GM23338 (cell line): ENCODE measurements around the gene LSM14B. TPM values are rescaled to one million over a fixed set of nuclear protein-coding genes. Genes with fewer than 3 reads are reported as not detected.

Source experiments
- ATAC-seq: fragments of 200-7000 bp; cut with Tn5 transposase; 3 replicates; pipeline ENCODE4 v1.9.1; 2020
- DNase-seq: peaks from one replicate; pipeline ENCODE4 v3.0.0-alpha.2; 2015; ENCODE audit warnings: low spot score
- H2AFZ ChIP-seq: fragments of 200-600 bp; sonication (generic); 2 replicates; pipeline ENCODE4 v1.8.0; 2016; ENCODE audit warnings: antibody characterized with exemption, mild to moderate bottlenecking, moderate library complexity
- H3F3A ChIP-seq: fragments of 200-600 bp; sonication (generic); replicated peaks from 2 replicates; pipeline ENCODE4 v1.8.0; 2017; ENCODE audit warnings: antibody characterized with exemption, mixed run types, low read depth
- H3K27ac ChIP-seq: fragments of 200-600 bp; sonication (generic); 2 replicates; pipeline ENCODE4 v1.6.1; 2016; ENCODE audit warnings: low read depth
- H3K27me3 ChIP-seq: fragments of 200-600 bp; sonication (generic); 2 replicates; pipeline ENCODE4 v1.8.0; 2016; ENCODE audit warnings: mild to moderate bottlenecking, mixed run types, moderate library complexity; ENCODE audit not compliant: insufficient read depth
- H3K36me3 ChIP-seq: fragments of 200-600 bp; sonication (generic); 2 replicates; pipeline ENCODE4 v1.8.0; 2016; ENCODE audit warnings: mild to moderate bottlenecking; ENCODE audit not compliant: insufficient read depth
- H3K4me1 ChIP-seq: fragments of 200-600 bp; sonication (generic); 2 replicates; pipeline ENCODE4 v1.8.0; 2016; ENCODE audit warnings: mild to moderate bottlenecking, moderate library complexity; ENCODE audit not compliant: insufficient read depth
- H3K4me2 ChIP-seq: fragments of 200-600 bp; sonication (generic); 2 replicates; pipeline ENCODE4 v1.7.1; 2017; ENCODE audit warnings: mixed run types
- H3K4me3 ChIP-seq: fragments of 200-600 bp; sonication (generic); 2 replicates; pipeline ENCODE4 v1.6.1; 2016; ENCODE audit warnings: mixed run types
- H3K79me2 ChIP-seq: fragments of 200-600 bp; sonication (generic); replicated peaks from 2 replicates; pipeline ENCODE4 v1.8.0; 2017; ENCODE audit warnings: mild to moderate bottlenecking; ENCODE audit not compliant: insufficient read depth
- H3K9me2 ChIP-seq: fragments of 200-600 bp; sonication (generic); 2 replicates; pipeline ENCODE4 v1.8.0; 2017; ENCODE audit not compliant: insufficient read depth
- H4K20me1 ChIP-seq: fragments of 200-600 bp; sonication (generic); replicated peaks from 2 replicates; pipeline ENCODE4 v1.8.0; 2017; ENCODE audit warnings: mild to moderate bottlenecking; ENCODE audit not compliant: insufficient read depth
- H3K27ac Mint-ChIP-seq: 2 replicates; pipeline ENCODE4 v1.8.0; 2020; ENCODE audit warnings: inconsistent platforms, mild to moderate bottlenecking, moderate library complexity, mixed read lengths
- H3K27me3 Mint-ChIP-seq: 3 replicates; pipeline ENCODE4 v1.8.0; 2022; ENCODE audit warnings: low read depth, mild to moderate bottlenecking, moderate library complexity, mixed read lengths, inconsistent platforms; ENCODE audit not compliant: insufficient read depth, poor library complexity
- H3K36me3 Mint-ChIP-seq: 3 replicates; pipeline ENCODE4 v1.8.0; 2021; ENCODE audit warnings: low read depth, mild to moderate bottlenecking, inconsistent platforms, moderate library complexity, mixed read lengths
- H3K4me1 Mint-ChIP-seq: 3 replicates; pipeline ENCODE4 v1.8.0; 2020; ENCODE audit warnings: mild to moderate bottlenecking, inconsistent platforms, mixed read lengths
- H3K4me3 Mint-ChIP-seq: 3 replicates; pipeline ENCODE4 v1.8.0; 2021; ENCODE audit warnings: moderate library complexity, mild to moderate bottlenecking, inconsistent platforms, mixed read lengths
- H3K9me3 Mint-ChIP-seq: 3 replicates; pipeline ENCODE4 v1.8.0; 2020; ENCODE audit warnings: moderate library complexity, mild to moderate bottlenecking, inconsistent platforms, mixed read lengths
- CTCF ChIP-seq, 2 experiments: fragments of 200-600 bp in 1 of 2; sonication (generic) in 1 of 2; conservative IDR thresholded peaks; 2 replicates each; pipeline versions ENCODE4 v1.5.1 to v1.6.1; 2016 to 2017; ENCODE audit warnings: antibody characterized with exemption in 2 of 2, low read depth in 2 of 2, mild to moderate bottlenecking in 2 of 2, moderate library complexity in 1 of 2
- JUNB ChIP-seq: IDR thresholded peaks from one replicate; pipeline ENCODE4 v1.6.1; 2016; ENCODE audit warnings: antibody characterized with exemption; ENCODE audit not compliant: unreplicated experiment
- NANOG ChIP-seq: IDR thresholded peaks from 2 replicates; pipeline ENCODE4 v1.6.1; 2016; ENCODE audit warnings: antibody characterized with exemption, borderline replicate concordance
- POLR2AphosphoS5 ChIP-seq: IDR thresholded peaks from 2 replicates; pipeline ENCODE4 v1.6.1; 2016; ENCODE audit warnings: antibody characterized with exemption, low read depth
- REST ChIP-seq: IDR thresholded peaks from one replicate; pipeline ENCODE4 v1.6.1; 2018; ENCODE audit warnings: antibody characterized with exemption; ENCODE audit not compliant: unreplicated experiment
- STAT1 ChIP-seq: IDR thresholded peaks from one replicate; pipeline ENCODE4 v1.6.1; 2016; ENCODE audit warnings: antibody characterized with exemption; ENCODE audit not compliant: unreplicated experiment
- ZNF114 ChIP-seq: fragments of 250-450 bp; sonication (Bioruptor Pico); IDR thresholded peaks from 2 replicates; pipeline ENCODE4 v1.5.0; 2020; ENCODE audit warnings: mild to moderate bottlenecking, moderate library complexity
- ZNF331 ChIP-seq: fragments of 250-450 bp; sonication (Bioruptor Pico); IDR thresholded peaks from 2 replicates; pipeline ENCODE4 v1.5.0; 2020; ENCODE audit warnings: low read depth, mild to moderate bottlenecking, moderate library complexity
- ZNF462 ChIP-seq: fragments of 250-450 bp; sonication (Bioruptor Pico); IDR thresholded peaks from 2 replicates; pipeline ENCODE4 v1.5.0; 2020; ENCODE audit warnings: mild to moderate bottlenecking, moderate library complexity
- polyA plus RNA-seq: library from polyadenylated mRNA; unstranded; fragments of >200 nt; fragmentation: Nextera tagmentation; extraction: Ambion mirVana; gene quantifications from 2 replicates; pipeline ENCODE4 v1.2.1, GENCODE V29; 2016
- total RNA-seq: library from RNA; depleted of rRNA; stranded (reverse); fragments of >200 nt; shearing (Covaris generic); gene quantifications from 2 replicates; pipeline ENCODE4 v1.2.3, GENCODE V29; 2014

Gene LSM14B
- total and polyA plus RNA-seq, 2 experiments from 2014 or later: 9.6 to 55.7 TPM

GRCh38 chr20:62167474-62167873 is 45.2 kb downstream of the LSM14B start (continued):
- TF ChIP-seq CTCF (conservative IDR thresholded peaks at IDR 0.05; ENCODE audit: low read depth in 2 of 2) (no peak), STAT1 (no peak), ZNF114 (CRISPR knock-in tag) (no peak), POLR2AphosphoS5 (no peak), REST (no peak), JUNB (no peak), NANOG (no peak)

- Mint-ChIP-seq H3K4me1 (no peaks in the 10 kb centered on the region), H3K27ac (peak overlapping the region; percentile 45; the same call in 1 of the 2 replicates), H3K36me3 (peaks cover 35% of the 10 kb centered on the region), H3K9me3 (no peaks in the 10 kb centered on the region), H3K27me3 (peaks cover 15% of the 10 kb centered on the region), H3K4me3 (no peak overlapping the region)
- H3K27me3 ChIP-seq: no peaks in the 10 kb centered on the region
- H3K4me3 ChIP-seq: no peak overlapping the region
- DNase-seq: no peak
- H2AFZ ChIP-seq: no peak overlapping the region
- H3K4me2 ChIP-seq: no peak overlapping the region
- H4K20me1 ChIP-seq: no peaks in the 10 kb centered on the region; the same call in 1 of the 2 replicates
- H3K4me1 ChIP-seq: no peaks in the 10 kb centered on the region
- no peaks in the 10 kb centered on the region for H3F3A ChIP-seq
- no peak for ATAC-seq
- TF ChIP-seq ZNF114 (CRISPR knock-in tag) (no peak), ZNF331 (CRISPR knock-in tag) (no peak), NANOG (no peak)
- H3K36me3 ChIP-seq: peaks cover 16% of the 10 kb centered on the region
- no peaks in the 10 kb centered on the region for H3K9me2 ChIP-seq
- H3K79me2 ChIP-seq: no peaks in the 10 kb centered on the region
- H3K27ac ChIP-seq: no peak overlapping the region
Observed at GRCh38 chr20:62168061-62168460, 45.8 kb downstream of the LSM14B start.

- Histone ChIP-seq H3K27ac (no peak overlapping the region), H3K4me1 (no peaks in the 10 kb centered on the region), H2AFZ (no peak overlapping the region), H4K20me1 (no peaks in the 10 kb centered on the region; the same call in 1 of the 2 replicates), H3F3A (no peaks in the 10 kb centered on the region), H3K36me3 (peaks cover 16% of the 10 kb centered on the region), H3K9me2 (no peaks in the 10 kb centered on the region), H3K4me2 (no peak overlapping the region), H3K79me2 (no peaks in the 10 kb centered on the region), H3K27me3 (no peaks in the 10 kb centered on the region), H3K4me3 (no peak overlapping the region)
- no peaks in the 10 kb centered on the region for H3K9me3 Mint-ChIP-seq
- peaks cover 32% of the 10 kb centered on the region for H3K36me3 Mint-ChIP-seq
- H3K27ac Mint-ChIP-seq: no peak overlapping the region
- H3K4me1 Mint-ChIP-seq: no peaks in the 10 kb centered on the region
- DNase-seq (no peak), ATAC-seq (no peak)
- H3K27me3 Mint-ChIP-seq: peaks cover 15% of the 10 kb centered on the region
- no peak overlapping the region for H3K4me3 Mint-ChIP-seq
- no peak for TF ChIP-seq ZNF462 (CRISPR knock-in tag)
Observed at GRCh38 chr20:62168890-62169435, 46.7 kb downstream of the LSM14B start.
